ENCODE measurements around the gene CUTC. TPM values are rescaled to one million over a fixed set of nuclear protein-coding genes. Genes with fewer than 3 reads are reported as not detected.

The CUTC gene
- total RNA-seq, 1 experiment from 2014 or later, result 53.6 TPM

GRCh38 chr10:99742254-99742653 is 10.2 kb downstream of the CUTC start (continued):
- TF ChIP-seq REST (IDR thresholded peaks at IDR 0.05; ENCODE audit: low read depth) (no peak), CBX3 (IDR thresholded peaks at IDR 0.05; ENCODE audit: low read depth) (no peak), EZH2phosphoT487 (IDR thresholded peaks at IDR 0.05; ENCODE audit: borderline replicate concordance) (no peak), POLR2A (IDR thresholded peaks at IDR 0.05; ENCODE audit: borderline replicate concordance, extremely low read depth, insufficient read depth, insufficient read length) (no peak)

- H3K27ac ChIP-seq (ENCODE audit: low read depth, low read length), result peak overlapping the region; percentile 7; the same call in 1 of the 2 replicates
- DNase-seq (ENCODE audit: low read depth, low spot score), result no peak
- H3K9me2 ChIP-seq (ENCODE audit: insufficient read depth), result no peaks in the 10 kb centered on the region
- peaks cover 15 to 30% of the 10 kb centered on the region in 2 experiments for H3K4me1 ChIP-seq (ENCODE audit: control insufficient read depth in 1 of 2, insufficient read depth in 2 of 2, low read length in 2 of 2)
- H3K4me3 ChIP-seq (replicated peaks in 1 of 2; ENCODE audit: low read depth in 1 of 2, low read length in 2 of 2), result no peak overlapping the region
- H2AFZ ChIP-seq (ENCODE audit: low read depth, low read length, poor library complexity, severe bottlenecking), result no peak overlapping the region
- POLR2A ChIA-PET, result interaction anchor here (2.0 kb wide), 1 partner anchor 10 kb away, joined by 17 read pairs; the partner anchor contains the start of genes COX15 and CUTC
- no peak for ATAC-seq
- peak overlapping the region; percentile 3; the same call in 1 of the 2 replicates for H3K4me2 ChIP-seq (ENCODE audit: low read length)
- BruUV-seq (replicated peaks), result no TSS peak
- H3K36me3 ChIP-seq (ENCODE audit: control insufficient read depth in 1 of 2, insufficient read depth in 2 of 2, low read length in 2 of 2), result peaks cover 84 to 89% of the 10 kb centered on the region in 2 experiments
- intact Hi-C loops (cut with micrococcal nuclease), result no loop called here
- TF ChIP-seq JUND (IDR thresholded peaks at IDR 0.05) (no peak), ZFX (IDR thresholded peaks at IDR 0.05) (no peak), MAX (IDR thresholded peaks at IDR 0.05) (no peak), CBX3 (IDR thresholded peaks at IDR 0.05; ENCODE audit: low read depth) (no peak), CTCF (IDR thresholded peaks at IDR 0.05 in 2 of 3, conservative IDR thresholded peaks at IDR 0.05 in 1 of 3; ENCODE audit: borderline replicate concordance in 1 of 3, insufficient read depth in 1 of 3, low read depth in 2 of 3, low read length in 2 of 3) (no peak), RAD21 (IDR thresholded peaks at IDR 0.05; ENCODE audit: low read depth) (no peak), ELF1 (IDR thresholded peaks at IDR 0.05; ENCODE audit: borderline replicate concordance, low read depth) (no peak), TCF7L2 (IDR thresholded peaks at IDR 0.05; ENCODE audit: borderline replicate concordance, extremely low read depth, insufficient read depth, insufficient read length) (no peak), EZH2 (IDR thresholded peaks at IDR 0.05) (no peak), ZNF274 (IDR thresholded peaks at IDR 0.05; ENCODE audit: low read depth, low read length) (no peak), SP1 (IDR thresholded peaks at IDR 0.05; ENCODE audit: low read depth) (no peak), SRF (IDR thresholded peaks at IDR 0.05; ENCODE audit: low read depth) (no peak), EGR1 (IDR thresholded peaks at IDR 0.05; ENCODE audit: low read depth) (no peak), YY1 (IDR thresholded peaks at IDR 0.05; ENCODE audit: extremely low read depth, insufficient replicate concordance, low read depth, low read length) (no peak)
- RAD21 ChIA-PET (ENCODE audit: low non-redundant PET in 1 of 2, low total read pairs in 2 of 2, uncharacterized antibody in 2 of 2, unreplicated experiment in 2 of 2), result interaction anchor here in 1 of 2 experiments (1.2 kb wide), 1 partner anchor 11 kb away, joined by 4 read pairs; the partner anchor contains the start of genes COX15 and CUTC
- peaks cover 70% of the 10 kb centered on the region for H3K79me2 ChIP-seq (ENCODE audit: insufficient read depth, low read length)
- peaks cover 10 to 26% of the 10 kb centered on the region in 2 experiments; a peak in 3 of 4 replicates for H3K9me3 ChIP-seq (ENCODE audit: control insufficient read depth in 1 of 2, insufficient read depth in 1 of 2, low read depth in 1 of 2, low read length in 2 of 2)
- CTCF ChIA-PET, result interaction anchor here (1.8 kb wide), 1 partner anchor 10 kb away, joined by 5 read pairs; the partner anchor contains the start of gene CUTC
- H4K20me1 ChIP-seq (ENCODE audit: insufficient read depth), result no peaks in the 10 kb centered on the region
- no peaks in the 10 kb centered on the region for H3K27me3 ChIP-seq (ENCODE audit: insufficient read depth, low read length)
- no peak overlapping the region for H3K9ac ChIP-seq (ENCODE audit: low read length)
These were observed 10.7 kb downstream of the CUTC start for GRCh38 chr10:99742701-99743100.

Measured in HCT116 (cell line).